HUES48 (cell line): ENCODE results near the gene COPS3.

Source experiments
- H3K27ac ChIP-seq: one replicate; pipeline ENCODE4 v1.7.0; 2013; ENCODE audit warnings: low read depth, low read length, inconsistent platforms
- H3K27me3 ChIP-seq: 2 replicates; pipeline ENCODE4 v1.6.1; 2013; ENCODE audit warnings: mild to moderate bottlenecking, low read length; ENCODE audit not compliant: control insufficient read depth, insufficient read depth
- H3K36me3 ChIP-seq: 2 replicates; pipeline ENCODE4 v1.6.1; 2013; ENCODE audit warnings: low read length; ENCODE audit not compliant: control insufficient read depth, insufficient read depth
- H3K4me1 ChIP-seq: 2 replicates; pipeline ENCODE4 v1.6.1; 2013; ENCODE audit warnings: mild to moderate bottlenecking, low read length; ENCODE audit not compliant: control insufficient read depth, insufficient read depth
- H3K4me3 ChIP-seq: 2 replicates; pipeline ENCODE4 v1.5.1; 2013; ENCODE audit warnings: mild to moderate bottlenecking, low read depth, low read length
- H3K9ac ChIP-seq: 2 replicates; pipeline ENCODE4 v1.6.1; 2013; ENCODE audit warnings: mild to moderate bottlenecking, low read depth, low read length, moderate library complexity
- H3K9me3 ChIP-seq: 2 replicates; pipeline ENCODE4 v1.6.1; 2013; ENCODE audit warnings: low read length; ENCODE audit not compliant: control insufficient read depth, insufficient read depth

Gene COPS3

DNA sequence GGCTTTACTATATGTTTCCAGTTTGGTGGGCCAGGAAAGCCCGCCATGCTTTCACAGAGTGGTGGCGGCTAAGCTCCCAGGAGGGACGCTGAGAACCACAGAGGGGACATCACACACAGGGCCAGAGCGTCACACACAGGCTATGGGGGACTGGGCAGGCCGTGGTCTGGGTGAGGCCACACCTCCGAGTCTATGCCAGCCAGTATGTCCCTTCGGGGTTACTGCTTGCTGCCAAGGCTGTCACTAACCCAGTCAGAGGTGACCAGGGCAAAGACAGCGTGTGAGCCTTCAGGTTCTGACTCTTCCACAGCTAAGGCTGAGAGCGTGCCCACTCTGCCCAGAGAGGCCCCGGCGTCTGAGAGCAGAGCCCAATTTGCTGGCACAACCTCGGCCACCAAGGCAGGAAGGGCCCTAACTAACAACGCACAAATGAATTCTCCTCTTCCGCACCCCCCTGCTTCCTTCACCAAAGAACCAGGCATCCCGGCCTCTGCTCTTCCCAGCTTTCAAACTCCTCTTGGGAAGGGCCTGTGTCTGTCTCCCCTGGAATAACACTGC is 77.8 kb downstream of the COPS3 start:
- H3K9ac ChIP-seq, result no peak overlapping the region
- H3K4me3 ChIP-seq, result no peak overlapping the region
- H3K9me3 ChIP-seq, result no peaks in the 10 kb centered on the region
- H3K36me3 ChIP-seq, result no peaks in the 10 kb centered on the region
- no peaks in the 10 kb centered on the region for H3K27me3 ChIP-seq
- no peak overlapping the region for H3K27ac ChIP-seq
- no peaks in the 10 kb centered on the region for H3K4me1 ChIP-seq

DNA sequence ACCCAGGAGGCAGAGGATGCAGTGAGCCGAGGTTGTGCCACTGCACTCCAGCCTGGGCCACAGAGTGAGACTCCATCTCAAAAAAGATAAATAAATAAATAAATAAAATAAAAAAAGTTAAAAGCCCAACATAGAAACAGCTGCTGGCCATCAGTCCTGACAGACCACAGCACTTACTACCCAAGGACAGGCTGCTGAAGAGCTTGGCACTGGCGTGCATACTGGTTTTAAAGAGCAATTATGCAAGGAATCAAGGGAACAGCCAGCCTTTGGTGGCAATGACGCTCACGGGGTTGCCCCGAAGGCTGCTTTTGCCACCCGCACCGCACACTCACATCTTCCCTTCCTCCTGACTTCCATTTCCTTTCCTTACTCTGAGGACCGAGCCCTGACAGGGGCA is 79.1 kb downstream of the COPS3 start:
- Histone ChIP-seq H3K9me3 (no peaks in the 10 kb centered on the region), H3K9ac (no peak overlapping the region), H3K27me3 (no peaks in the 10 kb centered on the region), H3K36me3 (no peaks in the 10 kb centered on the region), H3K4me3 (no peak overlapping the region), H3K4me1 (no peaks in the 10 kb centered on the region), H3K27ac (no peak overlapping the region)

DNA sequence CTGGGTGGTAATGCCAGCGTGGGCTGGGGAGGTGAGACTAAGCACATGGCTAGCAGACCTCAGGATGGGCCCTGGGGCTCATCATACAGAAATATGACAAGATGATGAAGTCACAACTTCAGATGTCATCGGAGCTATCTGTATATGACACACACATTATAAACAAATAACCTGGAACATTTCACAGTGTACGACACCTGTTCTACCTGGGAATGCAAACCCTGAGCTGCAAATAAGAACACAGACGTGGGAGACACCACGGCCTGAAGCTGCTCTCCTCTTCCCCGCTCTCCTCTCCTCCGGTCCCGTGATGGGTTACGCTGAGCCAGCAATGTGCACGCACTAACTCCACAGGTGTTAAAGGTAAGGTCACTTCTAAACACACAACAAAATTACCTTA is 79.8 kb downstream of the COPS3 start:
- no peaks in the 10 kb centered on the region for H3K27me3 ChIP-seq
- no peaks in the 10 kb centered on the region for H3K36me3 ChIP-seq
- no peak overlapping the region for H3K27ac ChIP-seq
- H3K9ac ChIP-seq, result no peak overlapping the region
- no peaks in the 10 kb centered on the region for H3K9me3 ChIP-seq
- no peaks in the 10 kb centered on the region for H3K4me1 ChIP-seq
- no peak overlapping the region for H3K4me3 ChIP-seq

DNA sequence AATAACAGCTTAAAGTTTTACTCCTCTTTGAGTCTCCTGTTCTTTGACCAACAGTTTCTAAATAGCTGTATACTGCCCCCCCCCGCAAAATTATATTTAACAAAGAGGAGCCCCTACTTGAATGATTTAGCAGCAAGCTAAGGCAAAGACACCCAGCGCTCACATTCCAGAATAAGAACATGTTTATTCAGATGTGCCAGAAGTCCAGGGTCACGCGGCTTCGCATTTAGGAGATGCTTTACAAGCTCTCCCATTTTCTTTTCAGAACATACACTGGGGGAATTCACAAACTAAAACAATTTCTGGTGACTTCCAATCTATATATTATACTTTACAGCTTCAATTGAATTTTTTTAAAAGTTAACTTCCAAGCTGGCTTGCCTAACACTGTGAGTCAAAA is 80.2 kb downstream of the COPS3 start:
- Histone ChIP-seq H3K27me3 (no peaks in the 10 kb centered on the region), H3K4me3 (no peak overlapping the region), H3K9ac (no peak overlapping the region), H3K4me1 (no peaks in the 10 kb centered on the region), H3K27ac (no peak overlapping the region), H3K36me3 (no peaks in the 10 kb centered on the region), H3K9me3 (no peaks in the 10 kb centered on the region)

DNA sequence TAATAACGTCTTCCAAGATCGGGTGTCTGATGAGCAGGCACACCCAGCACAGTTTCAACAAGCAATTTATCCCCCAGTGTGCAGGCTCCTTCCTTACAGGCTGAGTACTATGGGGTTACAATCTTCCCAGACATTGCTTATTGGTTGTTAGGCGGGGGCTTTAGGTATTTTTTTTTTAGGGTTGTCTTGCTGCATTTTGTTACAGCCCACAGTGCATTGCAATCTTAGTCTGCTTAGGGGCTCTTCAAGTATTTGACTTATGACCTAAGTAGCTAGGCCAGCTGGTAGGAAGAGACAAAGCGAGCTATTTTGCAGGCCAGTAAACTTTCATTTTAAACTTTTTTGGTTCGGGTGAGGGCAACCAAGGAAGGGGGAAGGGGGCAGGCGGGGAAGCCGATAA is 80.7 kb downstream of the COPS3 start:
- Histone ChIP-seq H3K27me3 (no peaks in the 10 kb centered on the region), H3K9ac (no peak overlapping the region), H3K9me3 (no peaks in the 10 kb centered on the region), H3K4me1 (no peaks in the 10 kb centered on the region), H3K27ac (no peak overlapping the region), H3K36me3 (no peaks in the 10 kb centered on the region), H3K4me3 (no peak overlapping the region)

DNA sequence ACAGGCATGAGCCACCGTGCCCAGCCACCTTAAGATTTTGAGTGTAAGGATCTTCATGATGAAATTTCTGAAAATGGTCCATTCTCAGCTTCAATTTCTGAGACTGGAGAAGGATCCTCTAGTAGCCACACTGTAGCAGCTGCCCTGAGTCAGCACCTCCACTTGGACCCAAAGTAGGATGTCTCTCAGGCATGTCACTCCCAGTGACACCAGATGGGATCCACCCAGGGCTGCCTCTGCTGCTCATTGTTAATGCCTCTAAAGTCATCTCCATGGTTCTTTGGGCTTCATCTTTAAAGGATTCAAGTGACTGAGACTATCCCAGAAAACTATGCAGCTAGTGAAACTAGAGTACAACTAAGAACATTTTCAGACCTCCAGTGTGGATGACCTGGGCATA is 82.8 kb downstream of the COPS3 start:
- Histone ChIP-seq H3K4me3 (no peak overlapping the region), H3K27me3 (no peaks in the 10 kb centered on the region), H3K4me1 (no peaks in the 10 kb centered on the region), H3K27ac (no peak overlapping the region), H3K36me3 (no peaks in the 10 kb centered on the region), H3K9me3 (no peaks in the 10 kb centered on the region), H3K9ac (no peak overlapping the region)

DNA sequence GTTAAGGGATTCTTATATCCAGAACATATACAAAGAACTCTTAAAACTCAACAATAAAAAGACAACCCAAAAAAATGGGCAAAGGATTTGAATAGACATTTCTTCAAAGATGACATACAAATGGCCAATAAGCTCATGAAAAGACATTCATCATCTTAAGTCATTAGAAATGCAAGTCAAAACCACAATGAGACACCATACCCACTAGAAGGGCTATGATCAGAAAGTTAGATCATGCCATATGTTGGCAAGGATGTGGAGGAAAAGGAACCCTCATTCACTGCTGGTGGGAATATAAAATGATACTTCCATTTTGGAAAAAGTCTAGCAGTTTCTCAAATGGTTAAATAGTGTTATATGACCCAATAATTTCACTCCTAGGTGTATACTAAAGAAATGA is 84.3 kb downstream of the COPS3 start:
- Histone ChIP-seq H3K36me3 (no peaks in the 10 kb centered on the region), H3K4me1 (peaks cover 4% of the 10 kb centered on the region), H3K9ac (no peak overlapping the region), H3K27me3 (no peaks in the 10 kb centered on the region), H3K27ac (no peak overlapping the region), H3K4me3 (no peak overlapping the region), H3K9me3 (no peaks in the 10 kb centered on the region)
